HUES48 (cell line): ENCODE measurements around the gene PPP1R13B.

ENCODE experiments used
- H3K27ac ChIP-seq: one replicate; pipeline ENCODE4 v1.7.0; 2013; ENCODE audit warnings: low read depth, low read length, inconsistent platforms
- H3K27me3 ChIP-seq: 2 replicates; pipeline ENCODE4 v1.6.1; 2013; ENCODE audit warnings: mild to moderate bottlenecking, low read length; ENCODE audit not compliant: control insufficient read depth, insufficient read depth
- H3K36me3 ChIP-seq: 2 replicates; pipeline ENCODE4 v1.6.1; 2013; ENCODE audit warnings: low read length; ENCODE audit not compliant: control insufficient read depth, insufficient read depth
- H3K4me1 ChIP-seq: 2 replicates; pipeline ENCODE4 v1.6.1; 2013; ENCODE audit warnings: mild to moderate bottlenecking, low read length; ENCODE audit not compliant: control insufficient read depth, insufficient read depth
- H3K4me3 ChIP-seq: 2 replicates; pipeline ENCODE4 v1.5.1; 2013; ENCODE audit warnings: mild to moderate bottlenecking, low read depth, low read length
- H3K9ac ChIP-seq: 2 replicates; pipeline ENCODE4 v1.6.1; 2013; ENCODE audit warnings: mild to moderate bottlenecking, low read depth, low read length, moderate library complexity
- H3K9me3 ChIP-seq: 2 replicates; pipeline ENCODE4 v1.6.1; 2013; ENCODE audit warnings: low read length; ENCODE audit not compliant: control insufficient read depth, insufficient read depth

PPP1R13B gene

DNA sequence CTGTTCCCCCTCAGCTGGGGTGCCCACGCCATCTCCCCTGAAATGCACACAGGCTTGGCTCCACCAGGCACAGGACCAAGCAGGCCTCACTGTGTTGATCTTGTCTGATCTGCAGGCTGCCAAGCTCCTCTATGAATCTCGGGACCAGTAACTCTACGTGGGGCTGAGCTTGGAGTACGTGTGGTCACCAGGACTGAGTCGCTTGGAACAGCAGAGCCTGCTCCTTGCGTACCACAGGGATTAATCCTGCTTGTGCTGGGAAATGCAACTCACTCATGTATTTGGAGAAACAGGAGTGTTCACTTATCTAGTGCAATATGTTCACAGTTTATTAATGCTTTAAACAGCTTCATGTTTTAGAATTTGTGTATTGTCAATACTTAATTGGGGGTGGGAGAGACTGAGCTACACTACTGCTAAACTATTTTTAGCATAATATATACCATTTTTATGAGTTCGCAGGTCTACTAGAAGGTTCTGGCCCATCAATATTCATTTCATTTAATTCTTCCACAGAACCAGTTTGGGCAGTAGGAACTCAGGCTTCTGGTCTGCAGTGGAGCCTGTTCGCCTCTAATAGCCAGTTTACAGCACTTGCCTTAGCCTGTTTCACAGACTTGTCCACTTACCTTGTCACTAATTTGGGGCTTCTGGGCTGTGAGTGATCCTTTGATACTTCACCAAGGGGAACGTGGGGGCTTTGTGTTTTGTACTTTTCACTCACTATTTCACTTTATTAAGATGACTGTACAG, 114.3 kb downstream of the PPP1R13B start:
- no peak overlapping the region for H3K27ac ChIP-seq
- peaks cover 45% of the 10 kb centered on the region for H3K36me3 ChIP-seq
- H3K4me3 ChIP-seq = no peak overlapping the region

DNA sequence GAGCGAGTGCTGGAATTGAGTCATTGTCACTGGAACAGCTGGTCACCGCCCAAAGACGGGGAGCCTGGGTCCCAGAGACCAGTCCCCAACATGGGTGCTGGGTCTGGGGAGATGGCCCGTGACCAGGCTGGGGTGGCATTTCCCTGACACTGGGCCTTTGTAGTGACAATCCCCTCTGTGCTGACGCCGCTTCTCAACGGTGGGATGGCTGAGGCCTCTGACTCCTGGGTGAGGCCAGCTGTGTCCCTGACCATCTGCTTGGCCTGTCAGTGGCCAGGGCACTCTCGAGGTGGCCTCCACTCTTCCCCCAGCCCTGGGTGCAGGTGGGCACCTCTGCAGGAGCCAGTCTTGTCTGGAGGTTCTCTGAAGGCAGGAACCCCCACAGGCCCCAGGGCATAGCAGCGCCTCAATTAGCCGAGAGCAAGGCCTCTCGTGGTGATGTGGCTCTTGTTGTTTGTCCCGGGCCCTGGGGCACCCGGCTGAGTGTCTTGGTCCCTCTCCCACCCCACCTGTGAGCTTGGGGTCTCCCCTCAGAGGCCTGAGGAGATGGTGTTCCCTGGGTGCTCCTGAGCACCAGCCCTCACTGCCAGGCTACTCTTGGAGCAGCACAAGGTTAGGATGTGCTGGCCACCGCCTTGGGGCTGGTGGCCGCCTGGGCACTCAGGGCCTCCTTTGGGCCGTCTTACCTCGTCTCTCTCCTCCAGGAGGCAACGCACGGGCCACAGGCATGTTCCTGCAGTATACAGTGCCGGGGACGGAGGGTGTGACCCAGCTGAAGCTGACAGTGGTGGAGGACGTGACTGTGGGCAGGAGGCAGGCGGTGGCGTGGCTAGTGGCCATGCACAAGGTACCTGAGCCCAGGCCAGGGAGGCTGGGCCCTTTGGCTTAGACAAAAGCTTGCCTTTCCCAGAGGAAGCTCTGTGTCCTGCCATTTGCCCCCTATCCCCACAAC, 115.2 kb downstream of the PPP1R13B start:
- no peaks in the 10 kb centered on the region for H3K9me3 ChIP-seq
- H3K27ac ChIP-seq = no peak overlapping the region
- H3K4me1 ChIP-seq = no peaks in the 10 kb centered on the region
- H3K9ac ChIP-seq = no peak overlapping the region
- H3K36me3 ChIP-seq = peaks cover 50% of the 10 kb centered on the region
- no peak overlapping the region for H3K4me3 ChIP-seq
- H3K27me3 ChIP-seq = no peaks in the 10 kb centered on the region

More for the DNA sequence above, 114.3 kb downstream of the PPP1R13B start:
- no peaks in the 10 kb centered on the region for H3K27me3 ChIP-seq
- H3K4me1 ChIP-seq = no peaks in the 10 kb centered on the region
- H3K9me3 ChIP-seq = no peaks in the 10 kb centered on the region
- no peak overlapping the region for H3K9ac ChIP-seq

DNA sequence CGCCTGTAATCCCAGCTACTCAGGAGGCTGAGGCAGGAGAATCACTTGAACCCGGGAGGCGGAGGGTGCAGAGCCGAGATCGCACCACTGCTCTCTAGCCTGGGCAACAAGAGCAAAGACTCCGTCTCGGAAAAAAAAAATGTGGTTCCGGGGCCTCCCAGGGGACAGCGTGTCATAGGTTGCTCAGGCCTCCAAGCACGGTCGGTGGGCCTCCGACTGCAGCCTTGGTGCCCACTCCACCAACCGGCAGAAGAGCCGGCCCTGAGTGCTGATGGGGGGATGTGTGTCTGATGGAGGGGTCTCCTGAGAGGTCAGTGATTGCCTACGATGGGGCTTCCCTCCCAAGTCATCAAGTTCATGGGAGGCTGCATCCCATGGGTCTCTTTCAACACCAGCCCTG, 115.9 kb downstream of the PPP1R13B start:
- H3K27ac ChIP-seq = no peak overlapping the region
- H3K9me3 ChIP-seq = no peaks in the 10 kb centered on the region
- H3K36me3 ChIP-seq = peaks cover 50% of the 10 kb centered on the region
- no peaks in the 10 kb centered on the region for H3K27me3 ChIP-seq
- H3K4me3 ChIP-seq = no peak overlapping the region
- no peaks in the 10 kb centered on the region for H3K4me1 ChIP-seq
- no peak overlapping the region for H3K9ac ChIP-seq

DNA sequence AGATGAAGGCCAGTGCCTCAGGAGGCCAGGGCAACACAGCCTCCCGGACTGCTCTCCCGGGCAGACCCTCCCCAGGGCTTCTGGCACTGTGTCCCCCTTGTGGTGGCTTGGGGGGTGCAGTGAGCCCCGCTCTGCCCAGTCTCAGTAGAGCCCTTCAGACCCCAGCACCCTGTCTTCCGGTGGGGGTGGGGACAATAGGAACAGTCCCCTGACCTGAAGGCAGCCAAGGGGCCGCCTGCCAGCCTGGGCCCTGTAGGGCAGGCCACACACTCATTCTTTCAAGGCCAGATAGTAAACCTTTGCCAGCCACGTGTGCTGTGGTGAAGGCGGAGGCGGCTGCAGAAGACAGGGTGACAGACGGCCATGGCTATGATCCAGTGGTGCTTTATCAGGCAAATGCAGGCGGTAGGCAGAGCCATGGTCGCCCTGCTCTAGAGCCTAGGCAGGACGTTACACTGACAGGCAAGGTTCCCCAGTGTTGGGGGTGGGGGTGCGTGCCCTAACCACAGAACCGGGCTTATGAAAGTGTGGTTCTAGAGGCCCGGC, 116.8 kb downstream of the PPP1R13B start:
- H3K9ac ChIP-seq = no peak overlapping the region
- H3K36me3 ChIP-seq = peaks cover 57% of the 10 kb centered on the region
- H3K27me3 ChIP-seq = no peaks in the 10 kb centered on the region
- H3K9me3 ChIP-seq = no peaks in the 10 kb centered on the region
- no peak overlapping the region for H3K4me3 ChIP-seq
- no peaks in the 10 kb centered on the region for H3K4me1 ChIP-seq
- H3K27ac ChIP-seq = no peak overlapping the region

DNA sequence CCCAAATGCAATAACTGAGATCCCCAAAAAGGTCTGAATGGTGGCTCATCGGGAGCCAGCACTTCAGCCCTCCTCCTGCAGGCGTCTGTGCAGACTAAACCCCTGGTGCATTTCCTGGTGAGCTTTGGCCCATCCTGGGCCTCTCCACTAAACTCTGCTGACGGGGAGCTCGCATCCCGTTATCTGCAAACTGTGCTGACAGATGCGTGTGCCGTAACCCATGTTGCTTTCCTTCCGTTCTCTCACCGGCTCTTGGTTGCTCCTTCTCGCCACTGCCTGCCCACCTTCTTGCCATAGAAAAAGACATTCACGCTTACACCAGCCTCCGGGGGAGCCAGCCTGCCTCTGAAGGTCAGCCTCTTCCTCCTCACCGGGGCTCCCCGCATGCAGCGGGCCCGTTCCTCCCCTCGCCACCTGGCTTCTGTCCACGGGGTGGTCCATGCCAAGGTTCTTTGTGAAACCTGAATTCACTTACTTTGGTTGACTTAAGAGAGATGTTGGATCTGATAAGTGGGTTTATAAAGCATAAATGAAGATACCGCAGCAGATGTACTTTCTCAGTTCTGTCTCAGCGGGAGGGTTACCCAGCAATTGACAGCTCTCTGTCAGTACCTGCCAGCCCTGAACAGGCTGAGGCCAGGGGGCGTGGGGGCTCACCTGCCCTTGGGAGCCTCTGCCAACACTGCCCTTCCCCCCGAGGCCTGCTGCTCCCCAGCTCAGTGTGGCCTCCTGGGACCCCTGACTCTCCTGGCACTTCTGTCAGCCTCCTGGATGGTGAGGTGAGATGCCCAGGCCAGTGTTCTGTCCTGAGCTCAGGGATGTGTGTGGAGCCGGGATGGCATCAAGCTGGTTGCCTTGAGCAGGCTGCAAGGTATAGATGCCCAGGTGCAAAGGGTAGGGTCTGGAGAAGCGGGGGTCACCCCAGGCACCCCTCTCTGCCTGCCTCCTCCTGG, 117.6 kb downstream of the PPP1R13B start:
- no peak overlapping the region for H3K27ac ChIP-seq
- H3K4me3 ChIP-seq = no peak overlapping the region
- no peaks in the 10 kb centered on the region for H3K4me1 ChIP-seq
- no peaks in the 10 kb centered on the region for H3K9me3 ChIP-seq
- peaks cover 57% of the 10 kb centered on the region for H3K36me3 ChIP-seq
- H3K27me3 ChIP-seq = no peaks in the 10 kb centered on the region
- H3K9ac ChIP-seq = no peak overlapping the region

DNA sequence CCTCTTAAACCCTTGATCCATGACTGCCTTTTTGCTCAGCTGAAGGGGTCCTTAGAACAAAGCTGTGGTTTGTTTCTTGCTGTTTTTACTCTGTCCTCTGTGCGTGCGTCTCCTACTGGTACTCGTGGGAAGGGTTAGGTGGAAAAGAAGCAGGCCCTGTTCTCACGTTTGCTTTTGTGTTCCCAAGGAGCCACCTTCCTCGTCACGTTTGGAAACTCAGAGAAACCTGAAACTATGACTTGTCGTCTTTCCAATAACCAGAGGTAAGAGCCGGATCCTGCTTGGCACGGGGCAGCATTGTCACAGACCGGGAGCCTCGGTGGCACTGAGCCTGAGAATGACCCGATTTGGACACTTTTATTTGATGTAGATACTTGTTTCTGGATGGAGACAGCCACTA, 118.7 kb downstream of the PPP1R13B start:
- no peak overlapping the region for H3K4me3 ChIP-seq
- no peaks in the 10 kb centered on the region for H3K27me3 ChIP-seq
- peaks cover 50% of the 10 kb centered on the region for H3K36me3 ChIP-seq
- H3K9me3 ChIP-seq = no peaks in the 10 kb centered on the region
- H3K4me1 ChIP-seq = no peaks in the 10 kb centered on the region
- H3K27ac ChIP-seq = no peak overlapping the region
- no peak overlapping the region for H3K9ac ChIP-seq

DNA sequence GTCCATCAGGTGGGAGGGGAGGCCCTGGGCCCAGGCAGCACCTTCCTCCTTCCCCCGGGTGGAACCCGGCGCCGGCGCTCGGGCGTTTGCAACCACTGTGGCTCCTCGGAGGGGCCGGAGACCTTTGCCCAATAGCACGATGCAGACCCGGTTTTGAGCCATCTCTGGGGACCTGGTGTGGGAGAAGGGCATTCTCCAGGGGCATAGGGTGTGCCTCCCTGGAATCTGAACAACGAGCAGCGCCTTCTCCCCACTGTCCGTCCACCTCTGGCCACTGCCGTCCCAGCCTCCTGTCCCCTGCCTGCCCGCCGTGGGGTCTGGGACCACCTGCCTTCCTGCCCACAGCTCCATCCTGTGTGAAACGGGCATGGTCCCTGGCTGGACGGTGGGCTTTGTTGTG, 119.2 kb downstream of the PPP1R13B start:
- Histone ChIP-seq H3K9me3 (no peaks in the 10 kb centered on the region), H3K27me3 (no peaks in the 10 kb centered on the region), H3K27ac (no peak overlapping the region), H3K4me3 (no peak overlapping the region), H3K4me1 (no peaks in the 10 kb centered on the region), H3K36me3 (peaks cover 44% of the 10 kb centered on the region), H3K9ac (no peak overlapping the region)

DNA sequence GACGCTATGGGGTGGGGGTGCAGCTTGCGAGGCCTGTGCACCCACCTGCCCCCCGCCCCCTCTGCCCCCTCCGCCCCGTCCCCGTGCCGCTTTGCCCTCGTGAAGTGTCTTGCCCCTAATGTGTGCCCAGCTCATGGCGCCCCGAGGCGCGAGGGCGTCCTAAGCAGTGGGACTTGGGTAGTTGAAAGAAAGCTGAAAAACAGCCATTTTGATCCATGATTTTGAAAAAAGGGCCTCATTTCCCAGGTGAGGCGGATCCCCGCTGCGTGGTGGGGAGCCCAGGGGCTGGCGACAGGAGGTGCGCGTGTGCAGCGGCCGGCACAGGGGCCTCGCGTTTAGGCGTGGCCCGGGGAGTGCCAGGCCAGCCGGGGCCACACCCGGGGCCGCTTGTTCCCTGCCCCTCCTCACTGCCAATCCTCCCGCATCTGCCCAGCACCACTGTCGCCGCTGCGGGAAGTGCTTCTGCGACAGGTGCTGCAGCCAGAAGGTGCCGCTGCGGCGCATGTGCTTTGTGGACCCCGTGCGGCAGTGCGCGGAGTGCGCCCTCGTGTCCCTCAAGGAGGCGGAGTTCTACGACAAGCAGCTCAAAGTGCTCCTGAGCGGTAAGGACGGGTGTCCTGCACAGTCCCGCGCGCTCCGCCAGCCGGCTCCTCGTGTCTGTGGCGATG, 119.9 kb downstream of the PPP1R13B start:
- Histone ChIP-seq H3K9ac (no peak overlapping the region), H3K4me3 (no peak overlapping the region)

DNA sequence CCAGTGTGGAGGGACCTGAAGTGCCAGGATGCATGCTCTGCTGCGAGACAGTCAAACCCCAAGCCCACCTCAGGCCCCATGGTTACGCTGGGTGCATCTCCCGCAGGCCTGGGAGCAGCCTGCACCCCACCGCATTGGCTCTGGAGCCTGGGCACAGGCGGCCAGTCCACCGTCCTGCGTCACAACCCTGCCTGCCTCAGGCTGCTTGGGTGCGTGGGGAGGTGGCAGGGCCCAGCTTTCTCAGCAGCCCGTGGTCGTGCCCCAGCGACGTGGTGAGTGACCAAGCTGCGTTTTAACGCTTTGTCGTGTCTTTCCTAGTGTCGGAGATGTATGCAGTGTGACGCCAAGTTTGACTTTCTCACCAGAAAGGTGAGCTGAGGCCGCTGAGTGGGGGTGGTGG, 120.9 kb downstream of the PPP1R13B start:
- H3K4me3 ChIP-seq = no peak overlapping the region
- peaks cover 31% of the 10 kb centered on the region for H3K36me3 ChIP-seq
- H3K27ac ChIP-seq = no peak overlapping the region
- H3K4me1 ChIP-seq = no peaks in the 10 kb centered on the region
- no peaks in the 10 kb centered on the region for H3K27me3 ChIP-seq
- H3K9ac ChIP-seq = no peak overlapping the region
- no peaks in the 10 kb centered on the region for H3K9me3 ChIP-seq

More for the DNA sequence above, 119.9 kb downstream of the PPP1R13B start:
- Histone ChIP-seq H3K36me3 (peaks cover 38% of the 10 kb centered on the region), H3K9me3 (no peaks in the 10 kb centered on the region), H3K27me3 (no peaks in the 10 kb centered on the region), H3K27ac (no peak overlapping the region), H3K4me1 (no peaks in the 10 kb centered on the region)
